Measurements from ENCODE around the gene RNF217.
"Not testable (repeated sequence)": the region's sequence is repeated elsewhere in the genome, so short reads cannot be mapped to it uniquely, and the experiment has no call there.

Gene RNF217

GRCh38 chr6:125123468-125124048 is 161.3 kb downstream of the RNF217 start:
- Mint-ChIP-seq H3K9me3 (peaks cover 15% of the 10 kb centered on the region), H3K27me3 (ENCODE audit: low read depth) (no peaks in the 10 kb centered on the region), H3K4me3 (no peak overlapping the region), H3K27ac (peak overlapping the region in 1 of 3 experiments; percentile 0), H3K4me1 (peaks cover 20% of the 10 kb centered on the region), H3K36me3 (ENCODE audit: low read depth) (no peaks in the 10 kb centered on the region)
- no peak for TF ChIP-seq CTCF (IDR thresholded peaks at IDR 0.05; ENCODE audit: unreplicated experiment in 3 of 3)

GRCh38 chr6:125124049-125124669 is 161.9 kb downstream of the RNF217 start:
- no peaks in the 10 kb centered on the region for H3K36me3 Mint-ChIP-seq (ENCODE audit: low read depth)
- peaks cover 15% of the 10 kb centered on the region for H3K9me3 Mint-ChIP-seq
- no peaks in the 10 kb centered on the region for H3K27me3 Mint-ChIP-seq (ENCODE audit: low read depth)
- H3K4me3 Mint-ChIP-seq = no peak overlapping the region
- no peak overlapping the region for H3K27ac Mint-ChIP-seq
- TF ChIP-seq CTCF (IDR thresholded peaks at IDR 0.05; ENCODE audit: unreplicated experiment in 3 of 3) = no peak
- peaks cover 22% of the 10 kb centered on the region for H3K4me1 Mint-ChIP-seq

- not testable (repeated sequence) for H3K4me3 Mint-ChIP-seq; H3K27me3 Mint-ChIP-seq (ENCODE audit: low read depth); H3K27ac Mint-ChIP-seq; H3K36me3 Mint-ChIP-seq (ENCODE audit: low read depth)
- peaks cover 21% of the 10 kb centered on the region for H3K4me1 Mint-ChIP-seq
- H3K9me3 Mint-ChIP-seq = peaks cover 15% of the 10 kb centered on the region
These were observed 163.6 kb downstream of the RNF217 start for GRCh38 chr6:125125856-125126255.

GRCh38 chr6:125129354-125129753 is 167.1 kb downstream of the RNF217 start:
- Mint-ChIP-seq H3K36me3 (ENCODE audit: low read depth) (no peaks in the 10 kb centered on the region), H3K27ac (peak overlapping the region; percentile 18 to 30 (median 25))
- no peak for TF ChIP-seq CTCF (IDR thresholded peaks at IDR 0.05; ENCODE audit: unreplicated experiment in 3 of 3)

GRCh38 chr6:125132058-125132457 is 169.8 kb downstream of the RNF217 start:
- Mint-ChIP-seq H3K4me1 (peaks cover 6% of the 10 kb centered on the region), H3K9me3 (peaks cover 2% of the 10 kb centered on the region), H3K4me3 (no peak overlapping the region), H3K36me3 (ENCODE audit: low read depth) (no peaks in the 10 kb centered on the region), H3K27ac (no peak overlapping the region), H3K27me3 (ENCODE audit: low read depth) (no peaks in the 10 kb centered on the region)
- TF ChIP-seq CTCF (IDR thresholded peaks at IDR 0.05; ENCODE audit: unreplicated experiment in 3 of 3) = no peak

More at GRCh38 chr6:125129354-125129753, 167.1 kb downstream of the RNF217 start:
- Mint-ChIP-seq H3K27me3 (ENCODE audit: low read depth) (no peaks in the 10 kb centered on the region), H3K4me3 (no peak overlapping the region), H3K9me3 (peaks cover 15% of the 10 kb centered on the region), H3K4me1 (peaks cover 6% of the 10 kb centered on the region)

GRCh38 chr6:125136378-125136777 is 174.1 kb downstream of the RNF217 start:
- Mint-ChIP-seq H3K4me3 (no peak overlapping the region), H3K4me1 (no peaks in the 10 kb centered on the region), H3K36me3 (ENCODE audit: low read depth) (no peaks in the 10 kb centered on the region), H3K27ac (no peak overlapping the region), H3K9me3 (no peaks in the 10 kb centered on the region), H3K27me3 (ENCODE audit: low read depth) (no peaks in the 10 kb centered on the region)
- TF ChIP-seq CTCF (IDR thresholded peaks at IDR 0.05; ENCODE audit: unreplicated experiment in 3 of 3) = no peak
